Panc1 (cell line): Measurements from ENCODE around the gene ALG1L2. TPM values are rescaled to one million over a fixed set of nuclear protein-coding genes. Genes with fewer than 3 reads are reported as not detected.
A peak's percentile ranks its signal among the peaks of the same experiment; 100 is the strongest.
"Not testable (repeated sequence)": the region's sequence is repeated elsewhere in the genome, so short reads cannot be mapped to it uniquely, and the experiment has no call there.

ENCODE experiments used
- ATAC-seq: fragments of 200-7000 bp; cut with Tn5 transposase; 2 replicates; pipeline ENCODE4 v1.9.1; 2020; ENCODE audit warnings: mild to moderate bottlenecking, moderate library complexity
- BruUV-seq: library from RNA; stranded (reverse); fragments of 400-500 nt; replicated peaks from 2 replicates; lab custom pipeline; 2021; lab: Mats Ljungman, UMichigan
- CTCF ChIA-PET: fragments of 300-600 bp; sonication (Branson Sonifier 250); formaldehyde crosslinking; loops from one replicate; lab custom pipeline; 2022; ENCODE audit warnings: antibody characterized with exemption; lab: Charles Lee
- POLR2A ChIA-PET: fragments of 300-600 bp; sonication (Branson Sonifier 250); formaldehyde crosslinking; loops from one replicate; lab custom pipeline; 2022; ENCODE audit warnings: antibody characterized with exemption; lab: Charles Lee
- DNase-seq: peaks from one replicate; pipeline ENCODE4 v3.0.0-alpha.2; 2010; ENCODE audit warnings: low read depth, low spot score
- H3K27ac ChIP-seq: 2 replicates; pipeline ENCODE4 v1.5.1; 2011; ENCODE audit warnings: mild to moderate bottlenecking, low read length, inconsistent platforms
- H3K27me3 ChIP-seq: fragments of 200-500 bp; sonication (Bioruptor generic); 2 replicates; pipeline ENCODE4 v1.6.0; 2014; ENCODE audit warnings: low read length, inconsistent platforms; ENCODE audit not compliant: control insufficient read depth, insufficient read depth
- H3K36me3 ChIP-seq: fragments of 200-500 bp; sonication (Bioruptor generic); 2 replicates; pipeline ENCODE4 v1.5.1; 2014; ENCODE audit warnings: inconsistent platforms, mild to moderate bottlenecking, low read length, moderate library complexity; ENCODE audit not compliant: control insufficient read depth, insufficient read depth
- H3K4me1 ChIP-seq: 2 replicates; pipeline ENCODE4 v1.5.1; 2011; ENCODE audit warnings: inconsistent platforms, mild to moderate bottlenecking, low read length, moderate library complexity; ENCODE audit not compliant: control insufficient read depth, insufficient read depth
- H3K4me3 ChIP-seq, 2 experiments: 2 replicates each; pipeline ENCODE4 v1.5.1; 2011 to 2012; ENCODE audit warnings: low read depth in 2 of 2, low read length in 2 of 2, mild to moderate bottlenecking in 2 of 2, inconsistent platforms in 1 of 2, moderate library complexity in 1 of 2
- H3K9me3 ChIP-seq: fragments of 200-500 bp; sonication (Bioruptor generic); 2 replicates; pipeline ENCODE4 v1.5.1; 2014; ENCODE audit warnings: low read depth, mild to moderate bottlenecking, inconsistent platforms, low read length, moderate library complexity; ENCODE audit not compliant: control insufficient read depth, insufficient read depth
- CTCF ChIP-seq: fragments of 450-650 bp; IDR thresholded peaks from 2 replicates; pipeline ENCODE4 v1.5.1; 2017; ENCODE audit warnings: mild to moderate bottlenecking
- POLR2AphosphoS5 ChIP-seq: IDR thresholded peaks from 2 replicates; pipeline ENCODE4 v1.6.1; 2012; ENCODE audit warnings: mild to moderate bottlenecking, low read depth, low read length, moderate library complexity
- REST ChIP-seq, 2 experiments: IDR thresholded peaks; 2 replicates each; pipeline ENCODE4 v1.6.1; 2011 to 2012; ENCODE audit warnings: low read depth in 2 of 2, control low read depth in 1 of 2, low read length in 1 of 2, mild to moderate bottlenecking in 1 of 2, moderate library complexity in 1 of 2; ENCODE audit not compliant: insufficient read depth in 1 of 2
- SIN3A ChIP-seq: IDR thresholded peaks from 2 replicates; pipeline ENCODE4 v1.6.1; 2012; ENCODE audit warnings: low read depth, mild to moderate bottlenecking, low read length, moderate library complexity, borderline replicate concordance; ENCODE audit not compliant: insufficient read depth
- TCF7L2 ChIP-seq: IDR thresholded peaks from 2 replicates; pipeline ENCODE4 v1.6.1; 2011; ENCODE audit warnings: mild to moderate bottlenecking, low read depth, low read length, inconsistent platforms
- in situ Hi-C: cut with HindIII; loops from 2 replicates; pipeline ENCODE4 v1.10.0; 2016; ENCODE audit warnings: low sequenced_read_pairs, low pct_unique_long_range_greater_than_20kb
- intact Hi-C: fragments of 100-400 bp; cut with micrococcal nuclease; formaldehyde crosslinking; loops from one replicate; pipeline ENCODE4 v1.10.0; 2022; ENCODE audit not compliant: unreplicated experiment
- total RNA-seq: library from RNA; stranded (reverse); gene quantifications from one replicate; pipeline ENCODE4 v1.2.1, GENCODE V29; 2021; ENCODE audit not compliant: unreplicated experiment

Gene ALG1L2
- total RNA-seq, 1 experiment from 2014 or later = 0.33 TPM

GRCh38 chr3:130085881-130086280 lies 4.2 kb downstream of the ALG1L2 start:
- DNase-seq = no peak
- Histone ChIP-seq H3K27ac (no peak overlapping the region), H3K27me3 (no peaks in the 10 kb centered on the region), H3K4me3 (no peak overlapping the region), H3K9me3 (no peaks in the 10 kb centered on the region), H3K36me3 (no peaks in the 10 kb centered on the region), H3K4me1 (no peaks in the 10 kb centered on the region)
- ATAC-seq = 0 out of 2 replicates have a peak, but pooled peaks have one; percentile 45
- no TSS peak for BruUV-seq
- intact Hi-C loops = no loop called here
- in situ Hi-C loops = no loop called here
- ChIA-PET CTCF (no interaction called here), POLR2A (no interaction called here)
- TF ChIP-seq SIN3A (no peak), REST (IDR thresholded peaks at IDR 0.05; ENCODE audit: insufficient read depth in 1 of 2, low read depth in 2 of 2, low read length in 1 of 2) (no peak), POLR2AphosphoS5 (no peak), CTCF (no peak), TCF7L2 (no peak)

GRCh38 chr3:130086628-130087027 lies 5.0 kb downstream of the ALG1L2 start:
- CTCF ChIA-PET, intact Hi-C loops, DNase-seq, H3K27ac ChIP-seq, POLR2A ChIA-PET, H3K27me3 ChIP-seq, H3K9me3 ChIP-seq, H3K36me3 ChIP-seq, ATAC-seq, BruUV-seq, in situ Hi-C loops, H3K4me1 ChIP-seq, H3K4me3 ChIP-seq: not testable (repeated sequence)

GRCh38 chr3:130088061-130088460 lies 6.4 kb downstream of the ALG1L2 start:
- TF ChIP-seq SIN3A = no peak
- DNase-seq (no peak), ATAC-seq (no peak)
- BruUV-seq = no TSS peak
- in situ Hi-C loops (no loop called here), intact Hi-C loops (no loop called here)
- Histone ChIP-seq H3K27ac (no peak overlapping the region), H3K4me1 (no peaks in the 10 kb centered on the region), H3K27me3 (no peaks in the 10 kb centered on the region), H3K36me3 (no peaks in the 10 kb centered on the region), H3K4me3 (no peak overlapping the region), H3K9me3 (no peaks in the 10 kb centered on the region)
- ChIA-PET CTCF (interaction anchor here (0.6 kb wide), 1 partner anchor 1126 kb away, joined by 3 read pairs; no protein-coding TSS in a partner anchor), POLR2A (no interaction called here)
